ENCODE measurements around the gene CACNG1.

- TF ChIP-seq, protein P1, sequence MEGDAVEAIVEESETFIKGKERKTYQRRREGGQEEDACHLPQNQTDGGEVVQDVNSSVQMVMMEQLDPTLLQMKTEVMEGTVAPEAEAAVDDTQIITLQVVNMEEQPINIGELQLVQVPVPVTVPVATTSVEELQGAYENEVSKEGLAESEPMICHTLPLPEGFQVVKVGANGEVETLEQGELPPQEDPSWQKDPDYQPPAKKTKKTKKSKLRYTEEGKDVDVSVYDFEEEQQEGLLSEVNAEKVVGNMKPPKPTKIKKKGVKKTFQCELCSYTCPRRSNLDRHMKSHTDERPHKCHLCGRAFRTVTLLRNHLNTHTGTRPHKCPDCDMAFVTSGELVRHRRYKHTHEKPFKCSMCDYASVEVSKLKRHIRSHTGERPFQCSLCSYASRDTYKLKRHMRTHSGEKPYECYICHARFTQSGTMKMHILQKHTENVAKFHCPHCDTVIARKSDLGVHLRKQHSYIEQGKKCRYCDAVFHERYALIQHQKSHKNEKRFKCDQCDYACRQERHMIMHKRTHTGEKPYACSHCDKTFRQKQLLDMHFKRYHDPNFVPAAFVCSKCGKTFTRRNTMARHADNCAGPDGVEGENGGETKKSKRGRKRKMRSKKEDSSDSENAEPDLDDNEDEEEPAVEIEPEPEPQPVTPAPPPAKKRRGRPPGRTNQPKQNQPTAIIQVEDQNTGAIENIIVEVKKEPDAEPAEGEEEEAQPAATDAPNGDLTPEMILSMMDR (optimal IDR thresholded peaks at IDR 0.05 in 1 of 3, IDR thresholded peaks at IDR 0.05 in 1 of 3, conservative IDR thresholded peaks at IDR 0.05 in 1 of 3; ENCODE audit: extremely low read depth in 1 of 3, insufficient read depth in 2 of 3, low read length in 3 of 3) = no peak
- TF ChIP-seq EZH2 (IDR thresholded peaks at IDR 0.05; ENCODE audit: low read length) = no peak
Observed at GRCh38 chr17:66996926-66997325, 47.4 kb upstream of the CACNG1 start.

All from keratinocyte (primary cell).